ENCODE results near the gene ATP5F1B.

GRCh38 chr12:56589783-56590182 is 56.0 kb downstream of the ATP5F1B start:
- TF ChIP-seq CTCF (IDR thresholded peaks at IDR 0.05) (no peak), EZH2phosphoT487 (IDR thresholded peaks at IDR 0.05) (no peak), EZH2 (IDR thresholded peaks at IDR 0.05) (no peak)
